GM18508 (cell line): ENCODE results near the gene TCF7L1.
"Not testable (repeated sequence)": the region's sequence is repeated elsewhere in the genome, so short reads cannot be mapped to it uniquely, and the experiment has no call there.

Source experiments
- ATAC-seq: cut with Tn5 transposase; IDR thresholded peaks from one replicate; pipeline ENCODE4 v1.9.1; 2021; ENCODE audit warnings: moderate number of reproducible peaks; ENCODE audit not compliant: insufficient read depth, unreplicated experiment

The TCF7L1 gene

GRCh38 chr2:85132834-85133637, at the start of gene TCF7L1:
Gene TCF7L1 (plus strand): TSS chr2:85133392. CDS start chr2:85133685, 293 bp downstream.
- ATAC-seq: no peak

GRCh38 chr2:85085563-85085962, 47.6 kb upstream of the TCF7L1 start:
- no peak for ATAC-seq

- no peak for ATAC-seq
Measured at GRCh38 chr2:85087541-85087940, 45.7 kb upstream of the TCF7L1 start.

- no peak for ATAC-seq
Measured at GRCh38 chr2:85088921-85089320, 44.3 kb upstream of the TCF7L1 start.

GRCh38 chr2:85089585-85089984, 43.6 kb upstream of the TCF7L1 start:
- ATAC-seq: no peak

GRCh38 chr2:85091838-85092237, 41.4 kb upstream of the TCF7L1 start:
- no peak for ATAC-seq

- ATAC-seq: no peak
Measured at GRCh38 chr2:85095094-85095493, 38.1 kb upstream of the TCF7L1 start.

- no peak for ATAC-seq
Measured at GRCh38 chr2:85096616-85097015, 36.6 kb upstream of the TCF7L1 start.

- ATAC-seq: no peak
Measured at GRCh38 chr2:85104228-85104627, 29.0 kb upstream of the TCF7L1 start.

- ATAC-seq: no peak
Measured at GRCh38 chr2:85106489-85107180, 26.6 kb upstream of the TCF7L1 start.

GRCh38 chr2:85110991-85111560, 22.1 kb upstream of the TCF7L1 start:
- ATAC-seq: no peak

- no peak for ATAC-seq
Measured at GRCh38 chr2:85111819-85112281, 21.3 kb upstream of the TCF7L1 start.

- ATAC-seq: no peak
Measured at GRCh38 chr2:85112906-85113625, 20.1 kb upstream of the TCF7L1 start.

- ATAC-seq: no peak
Measured at GRCh38 chr2:85114586-85115330, 18.4 kb upstream of the TCF7L1 start.

- ATAC-seq: no peak
Measured at GRCh38 chr2:85116207-85116606, 17.0 kb upstream of the TCF7L1 start.

GRCh38 chr2:85119900-85120299, 13.3 kb upstream of the TCF7L1 start:
- no peak for ATAC-seq

GRCh38 chr2:85120363-85120762, 12.8 kb upstream of the TCF7L1 start:
- no peak for ATAC-seq

- ATAC-seq: not testable (repeated sequence)
Measured at GRCh38 chr2:85126462-85126861, 6.7 kb upstream of the TCF7L1 start.

GRCh38 chr2:85129861-85130260, 3.3 kb upstream of the TCF7L1 start:
- no peak for ATAC-seq

GRCh38 chr2:85130407-85130806, 2.8 kb upstream of the TCF7L1 start:
- no peak for ATAC-seq
